MG63 (cell line): ENCODE results near the gene PLCL2. TPM values are rescaled to one million over a fixed set of nuclear protein-coding genes. Genes with fewer than 3 reads are reported as not detected.

Experiments
- DNase-seq: peaks from one replicate; pipeline ENCODE4 v3.0.0-alpha.2; 2020
- H3K27me3 ChIP-seq: fragments of 250-450 bp; sonication (Bioruptor Pico); 2 replicates; pipeline ENCODE4 v1.5.1; 2020; ENCODE audit warnings: mild to moderate bottlenecking, moderate library complexity
- H3K36me3 ChIP-seq: fragments of 250-450 bp; sonication (Bioruptor Pico); 2 replicates; pipeline ENCODE4 v1.5.1; 2020; ENCODE audit warnings: mild to moderate bottlenecking, moderate library complexity
- H3K4me3 ChIP-seq: fragments of 250-450 bp; sonication (Bioruptor Pico); 2 replicates; pipeline ENCODE4 v1.5.1; 2020; ENCODE audit warnings: mild to moderate bottlenecking, moderate library complexity
- H3K9me3 ChIP-seq: fragments of 250-450 bp; sonication (Bioruptor Pico); 2 replicates; pipeline ENCODE4 v1.5.1; 2020; ENCODE audit warnings: mild to moderate bottlenecking, moderate library complexity
- total RNA-seq: library from RNA; depleted of rRNA; stranded (reverse); fragments of >200 nt; shearing (Covaris generic); gene quantifications from 2 replicates; pipeline ENCODE4 v1.2.3, GENCODE V29; 2014; ENCODE audit warnings: low replicate concordance

Gene PLCL2
- total RNA-seq, 1 experiment from 2014 or later, result 6.2 TPM

DNA sequence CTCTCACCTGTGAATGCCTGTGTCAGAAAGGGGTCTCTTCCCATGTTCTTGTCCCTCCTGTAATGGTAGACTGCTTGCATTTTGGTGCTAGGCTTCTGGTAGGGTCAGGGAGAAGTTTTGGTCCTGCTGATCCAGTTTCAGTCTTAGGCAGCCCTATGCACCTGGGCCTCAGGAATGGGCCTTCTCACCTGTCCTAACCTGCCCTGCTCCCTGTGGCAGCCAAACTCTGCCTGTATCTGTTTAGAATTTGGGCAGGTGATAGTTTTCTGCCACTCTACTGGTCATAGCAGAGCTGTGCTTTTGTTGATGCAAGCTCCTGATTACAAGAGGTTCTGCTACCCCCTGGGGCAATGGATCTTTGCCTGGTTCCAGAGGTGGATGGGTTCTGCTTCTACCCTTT, 118.7 kb downstream of the PLCL2 start:
- no peaks in the 10 kb centered on the region for H3K27me3 ChIP-seq
- peaks cover 3% of the 10 kb centered on the region; the same call in 1 of the 2 replicates for H3K9me3 ChIP-seq
- no peak for DNase-seq
- no peak overlapping the region for H3K4me3 ChIP-seq
- no peaks in the 10 kb centered on the region for H3K36me3 ChIP-seq

DNA sequence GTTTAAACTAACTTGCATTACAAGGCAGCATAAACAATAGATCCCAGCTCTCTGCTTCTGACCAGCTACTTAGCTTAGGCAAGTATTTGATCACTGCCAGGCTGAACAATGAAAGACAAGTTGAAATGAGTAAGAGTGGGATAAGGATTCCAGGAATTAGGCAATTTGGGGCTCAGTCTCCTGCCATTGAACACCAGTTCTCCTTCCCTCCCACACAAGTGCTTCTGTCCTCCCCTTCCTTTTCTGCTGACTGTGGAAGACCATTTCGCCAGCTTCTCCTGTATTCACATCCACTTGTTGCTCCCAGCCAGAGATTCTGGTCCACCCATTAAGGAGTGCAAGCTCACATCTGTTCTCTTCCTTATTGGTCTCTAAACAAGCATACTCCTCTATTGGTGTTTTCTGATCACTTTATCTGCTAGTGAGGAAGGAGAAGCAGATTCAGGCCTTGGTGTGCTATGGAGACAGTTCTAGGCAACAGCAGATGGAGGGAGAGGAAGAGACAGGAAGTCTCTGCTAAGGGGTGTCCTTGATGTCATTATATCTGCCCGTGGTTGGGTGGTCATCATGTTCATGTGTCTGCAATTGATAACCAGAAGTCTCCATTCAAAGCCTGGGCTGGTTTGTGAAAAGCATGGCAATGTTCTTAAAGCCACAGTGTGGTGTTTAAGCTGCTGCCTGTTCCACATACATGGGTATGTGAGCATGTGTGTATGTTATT, 121.5 kb downstream of the PLCL2 start:
- H3K4me3 ChIP-seq, result no peak overlapping the region
- no peaks in the 10 kb centered on the region for H3K27me3 ChIP-seq
- no peak for DNase-seq
- no peaks in the 10 kb centered on the region for H3K36me3 ChIP-seq
- H3K9me3 ChIP-seq, result peaks cover 2% of the 10 kb centered on the region; the same call in 1 of the 2 replicates

DNA sequence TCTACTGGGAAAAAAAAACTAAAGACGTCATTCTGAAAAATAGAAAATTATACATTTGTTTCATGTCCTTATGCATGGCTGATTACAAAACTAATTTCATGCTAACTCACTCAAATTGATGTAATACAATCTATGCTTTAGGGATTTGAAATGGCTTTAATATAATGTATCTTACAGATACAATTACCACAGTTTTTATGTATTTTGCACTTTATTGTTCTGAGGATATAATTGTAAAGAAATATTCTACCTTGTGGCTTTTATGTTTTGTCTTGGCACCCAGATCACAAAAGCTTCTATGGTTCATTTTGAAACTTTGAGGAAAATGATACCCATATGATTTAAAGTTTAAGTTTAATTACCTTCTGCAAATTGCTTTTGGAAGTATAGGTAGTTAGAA, 122.5 kb downstream of the PLCL2 start:
- no peaks in the 10 kb centered on the region for H3K9me3 ChIP-seq
- no peaks in the 10 kb centered on the region for H3K27me3 ChIP-seq
- DNase-seq, result no peak
- H3K4me3 ChIP-seq, result no peak overlapping the region
- H3K36me3 ChIP-seq, result no peaks in the 10 kb centered on the region

DNA sequence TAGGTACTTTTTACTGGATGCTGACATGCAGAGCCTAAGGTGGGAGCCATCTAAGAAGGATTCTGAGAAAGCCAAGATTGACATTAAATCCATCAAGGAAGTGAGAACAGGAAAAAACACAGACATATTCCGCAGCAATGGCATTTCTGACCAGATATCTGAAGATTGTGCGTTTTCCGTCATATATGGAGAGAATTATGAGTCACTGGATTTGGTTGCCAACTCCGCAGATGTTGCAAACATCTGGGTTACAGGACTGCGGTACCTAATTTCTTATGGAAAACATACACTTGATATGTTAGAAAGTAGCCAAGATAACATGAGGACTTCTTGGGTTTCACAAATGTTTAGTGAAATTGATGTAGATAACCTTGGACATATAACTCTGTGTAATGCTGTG, 125.1 kb downstream of the PLCL2 start:
- no peaks in the 10 kb centered on the region for H3K36me3 ChIP-seq
- H3K4me3 ChIP-seq, result no peak overlapping the region
- DNase-seq, result no peak
- H3K9me3 ChIP-seq, result no peaks in the 10 kb centered on the region
- H3K27me3 ChIP-seq, result no peaks in the 10 kb centered on the region

DNA sequence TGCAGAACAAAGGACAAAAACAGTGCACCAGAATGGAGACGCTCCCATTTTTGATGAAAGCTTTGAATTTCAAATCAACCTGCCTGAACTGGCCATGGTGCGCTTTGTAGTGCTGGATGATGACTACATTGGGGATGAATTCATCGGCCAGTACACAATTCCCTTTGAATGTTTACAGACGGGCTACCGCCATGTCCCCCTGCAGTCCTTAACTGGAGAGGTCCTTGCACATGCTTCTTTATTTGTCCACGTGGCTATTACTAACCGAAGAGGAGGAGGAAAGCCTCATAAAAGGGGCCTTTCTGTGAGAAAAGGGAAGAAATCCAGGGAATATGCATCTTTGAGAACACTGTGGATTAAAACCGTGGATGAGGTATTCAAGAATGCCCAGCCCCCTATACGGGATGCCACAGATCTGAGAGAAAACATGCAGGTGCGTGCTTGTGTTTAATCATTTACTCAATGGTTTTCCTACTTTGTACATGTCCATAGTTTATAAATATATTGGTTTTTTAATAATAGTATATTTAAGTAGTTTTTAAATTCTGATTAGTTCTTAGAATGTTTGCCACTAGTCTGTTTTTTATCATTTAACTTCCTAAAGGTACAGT, 127.1 kb downstream of the PLCL2 start:
- H3K27me3 ChIP-seq, result no peaks in the 10 kb centered on the region
- no peak for DNase-seq
- H3K9me3 ChIP-seq, result no peaks in the 10 kb centered on the region
- H3K36me3 ChIP-seq, result no peaks in the 10 kb centered on the region
- no peak overlapping the region for H3K4me3 ChIP-seq

DNA sequence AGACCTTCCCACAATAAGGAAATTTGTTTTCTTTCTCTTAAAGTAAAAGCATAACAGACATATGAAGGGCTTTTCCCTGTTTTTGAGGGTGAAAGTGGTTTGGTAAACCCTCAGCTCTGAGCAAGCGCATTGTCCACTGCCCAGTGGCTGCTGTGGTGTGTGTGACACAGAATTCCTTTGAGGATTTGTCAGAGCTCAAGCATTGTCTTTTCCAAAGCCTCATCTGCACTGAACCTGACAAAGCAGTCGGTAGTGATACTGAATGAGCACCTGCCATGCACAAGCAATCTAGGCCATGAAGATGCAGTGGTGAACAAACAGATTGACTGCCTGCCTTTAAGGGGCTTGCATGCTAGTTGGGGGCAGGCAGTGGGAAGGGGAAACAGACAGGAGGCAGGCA, 128.3 kb downstream of the PLCL2 start:
- Histone ChIP-seq H3K27me3 (no peaks in the 10 kb centered on the region), H3K36me3 (no peaks in the 10 kb centered on the region), H3K9me3 (no peaks in the 10 kb centered on the region), H3K4me3 (no peak overlapping the region)
- no peak for DNase-seq

DNA sequence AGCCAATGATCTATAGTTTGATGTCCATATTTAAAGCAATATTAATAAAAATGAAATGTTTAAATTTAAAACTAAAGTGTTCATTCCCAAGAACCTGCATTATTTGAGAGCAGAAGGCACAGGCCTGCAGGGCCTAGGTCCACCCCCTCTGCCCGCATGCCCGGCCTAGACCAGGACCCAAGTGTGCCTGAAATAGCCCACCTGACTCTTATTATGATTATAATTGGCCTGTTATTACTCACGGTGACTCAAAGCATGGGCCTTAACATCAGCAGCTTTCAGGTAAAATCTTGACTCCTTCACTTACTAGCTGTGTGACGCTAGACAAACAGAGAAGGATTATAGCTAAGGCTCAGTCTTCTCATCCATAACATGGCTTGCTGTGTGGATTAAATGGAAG, 128.8 kb downstream of the PLCL2 start:
- DNase-seq, result no peak
- no peak overlapping the region for H3K4me3 ChIP-seq
- no peaks in the 10 kb centered on the region for H3K36me3 ChIP-seq
- no peaks in the 10 kb centered on the region for H3K27me3 ChIP-seq
- H3K9me3 ChIP-seq, result no peaks in the 10 kb centered on the region

DNA sequence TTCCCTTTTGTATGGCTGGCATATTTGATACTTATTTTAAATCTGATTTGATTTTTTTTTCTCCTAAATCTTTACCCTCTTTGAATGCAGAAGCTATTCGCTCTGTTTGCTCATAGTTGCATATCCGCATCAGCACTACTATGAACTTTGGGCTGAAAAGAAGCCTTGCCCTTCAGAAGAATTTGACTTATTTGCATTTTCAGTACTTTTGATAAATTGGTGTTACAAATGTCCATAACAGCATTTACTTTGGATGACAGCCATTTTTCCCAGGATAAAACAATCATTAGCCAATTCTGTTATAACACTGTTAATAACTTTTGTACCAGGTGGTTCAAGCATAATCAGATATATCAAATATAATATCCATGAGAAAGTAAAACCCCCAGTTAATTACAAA, 129.5 kb downstream of the PLCL2 start:
- no peaks in the 10 kb centered on the region for H3K27me3 ChIP-seq
- H3K4me3 ChIP-seq, result no peak overlapping the region
- H3K36me3 ChIP-seq, result no peaks in the 10 kb centered on the region
- no peak for DNase-seq
- no peaks in the 10 kb centered on the region for H3K9me3 ChIP-seq

DNA sequence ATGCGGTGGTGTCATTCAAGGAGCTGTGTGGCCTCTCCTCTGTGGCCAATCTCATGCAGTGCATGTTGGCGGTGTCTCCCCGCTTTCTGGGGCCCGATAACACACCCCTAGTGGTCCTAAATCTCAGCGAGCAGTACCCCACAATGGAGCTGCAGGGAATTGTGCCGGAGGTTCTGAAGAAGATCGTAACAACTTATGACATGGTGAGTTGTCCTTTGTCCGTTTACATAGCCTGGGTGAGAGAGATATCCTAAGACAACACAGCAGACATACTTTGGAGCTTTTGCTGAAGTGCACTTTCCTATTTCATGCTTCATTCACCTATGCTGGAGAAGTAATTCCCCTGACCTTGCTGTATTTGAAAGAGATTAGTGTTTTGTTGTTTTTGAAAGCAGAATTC, 130.0 kb downstream of the PLCL2 start:
- Histone ChIP-seq H3K36me3 (no peaks in the 10 kb centered on the region), H3K4me3 (no peak overlapping the region), H3K9me3 (no peaks in the 10 kb centered on the region), H3K27me3 (no peaks in the 10 kb centered on the region)
- DNase-seq, result no peak

DNA sequence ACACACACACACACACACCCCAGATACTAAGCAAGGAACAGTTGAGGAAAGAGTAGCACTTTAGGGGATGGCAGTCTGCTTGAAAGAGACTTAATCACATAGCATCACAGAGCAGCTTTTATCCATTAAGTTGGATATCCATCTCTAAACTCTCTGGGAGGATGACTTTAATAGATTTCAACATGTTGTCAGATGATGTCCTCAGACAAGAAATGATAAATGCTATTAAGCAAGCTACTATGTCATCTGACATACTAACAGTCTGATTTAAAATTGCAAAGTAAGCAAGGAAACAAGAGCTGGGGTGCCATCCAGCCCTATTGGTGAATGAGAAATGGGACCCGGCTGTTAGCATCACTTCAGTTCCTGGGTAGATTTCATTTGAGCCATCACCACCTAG, 136.9 kb downstream of the PLCL2 start:
- H3K4me3 ChIP-seq, result no peak overlapping the region
- DNase-seq, result no peak
- H3K36me3 ChIP-seq, result no peaks in the 10 kb centered on the region

DNA sequence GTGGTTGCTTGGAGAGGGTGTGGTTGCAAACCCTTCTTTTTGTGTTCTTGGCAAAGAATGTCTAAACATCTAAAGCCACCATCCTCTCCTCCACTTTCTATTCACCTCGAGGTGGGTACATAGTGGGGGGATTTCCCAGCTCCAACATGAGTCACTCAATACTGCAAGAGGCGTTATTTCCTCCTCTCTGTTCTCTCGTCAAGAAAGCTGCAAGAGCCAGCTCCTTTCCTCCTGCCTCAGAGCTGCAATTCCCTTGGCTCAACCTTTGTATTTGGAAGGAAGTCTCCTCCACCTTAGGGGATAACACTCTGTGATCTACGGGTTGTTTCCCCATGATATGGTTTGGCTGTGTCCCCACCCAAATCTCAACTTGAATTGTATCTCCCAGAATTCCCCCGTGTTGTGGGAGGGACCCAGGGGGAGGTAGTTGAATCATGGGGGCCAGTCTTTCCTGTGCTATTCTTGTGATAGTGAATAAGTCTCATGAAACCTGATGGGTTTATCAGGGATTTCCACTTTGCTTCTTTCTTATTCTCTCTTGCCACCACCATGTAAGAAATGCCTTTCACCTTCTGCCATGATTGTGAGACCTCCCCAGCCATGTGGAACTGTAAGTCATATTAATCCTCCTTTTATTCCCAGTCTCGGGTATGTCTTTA, 138.4 kb downstream of the PLCL2 start:
- no peaks in the 10 kb centered on the region for H3K36me3 ChIP-seq
- DNase-seq, result peak; percentile 1
- no peak overlapping the region for H3K4me3 ChIP-seq
- H3K27me3 ChIP-seq, result no peaks in the 10 kb centered on the region
- no peaks in the 10 kb centered on the region for H3K9me3 ChIP-seq

More for the DNA sequence above, 136.9 kb downstream of the PLCL2 start:
- H3K27me3 ChIP-seq, result no peaks in the 10 kb centered on the region
- H3K9me3 ChIP-seq, result no peaks in the 10 kb centered on the region

DNA sequence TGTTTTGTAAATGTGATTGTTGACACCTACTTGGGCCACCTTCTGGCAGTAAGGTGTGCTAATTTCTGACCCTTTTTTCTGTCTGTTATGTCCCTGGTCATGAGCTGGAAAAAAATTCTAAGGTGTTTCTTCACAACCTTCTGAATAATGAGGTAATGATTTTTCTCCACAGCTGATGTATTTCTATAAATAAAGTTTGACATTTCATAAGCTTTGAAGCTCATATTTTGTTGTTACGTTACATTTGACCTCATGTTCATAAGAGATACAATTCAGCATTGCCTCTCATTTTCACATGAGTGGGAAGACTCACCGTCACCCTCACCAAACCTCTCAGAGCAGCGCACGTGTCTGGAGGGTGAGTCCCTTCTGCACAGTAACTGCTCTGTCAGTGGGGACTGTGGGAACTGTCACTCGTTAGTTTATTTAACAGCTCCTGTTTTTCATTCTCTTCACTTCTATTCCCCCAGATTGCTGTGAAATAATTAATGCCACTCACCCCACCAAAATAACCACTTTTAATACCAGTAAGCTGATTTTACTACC, 140.9 kb downstream of the PLCL2 start:
- H3K4me3 ChIP-seq, result no peak overlapping the region
- H3K27me3 ChIP-seq, result no peaks in the 10 kb centered on the region
- H3K36me3 ChIP-seq, result no peaks in the 10 kb centered on the region
- H3K9me3 ChIP-seq, result no peaks in the 10 kb centered on the region
- no peak for DNase-seq

DNA sequence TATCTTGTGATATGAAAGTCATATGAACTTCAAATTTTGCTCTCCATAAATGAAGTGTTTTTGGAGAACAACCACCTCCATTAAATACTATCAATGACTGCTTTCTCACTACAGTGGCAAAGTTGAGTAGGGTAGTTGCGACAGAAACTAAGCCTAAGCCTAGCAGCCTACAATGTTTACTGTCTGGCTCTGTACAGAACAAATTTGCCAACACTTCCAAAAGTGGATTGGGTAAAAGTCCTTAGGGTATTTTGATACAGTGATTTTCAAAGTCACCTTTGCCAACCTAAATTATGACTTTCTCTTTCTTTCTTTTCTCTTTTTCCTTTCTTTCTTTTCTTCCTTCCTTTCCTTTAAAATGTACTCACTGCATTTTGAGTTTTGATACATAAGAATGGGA, 142.6 kb downstream of the PLCL2 start:
- DNase-seq, result no peak
- H3K9me3 ChIP-seq, result no peaks in the 10 kb centered on the region
- no peaks in the 10 kb centered on the region for H3K36me3 ChIP-seq

DNA sequence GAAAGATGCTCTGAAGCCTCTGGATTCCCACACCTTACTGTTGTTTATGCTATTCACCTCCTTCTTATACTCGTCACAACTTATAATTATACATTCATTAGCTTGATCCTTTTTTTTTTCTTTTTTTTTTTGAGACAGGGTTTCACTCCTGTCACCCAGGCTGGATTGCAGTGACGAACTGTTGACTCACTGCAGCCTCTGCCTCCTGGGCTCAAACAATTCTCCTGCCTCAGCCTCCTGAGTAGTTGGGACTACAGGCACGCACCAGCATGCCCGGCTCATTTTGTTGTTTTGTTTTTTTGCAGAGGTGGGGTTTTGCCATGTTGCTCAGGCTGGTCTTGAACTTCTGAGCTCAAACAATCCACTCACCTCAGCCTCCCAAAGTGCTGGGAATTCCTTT, 143.6 kb downstream of the PLCL2 start:
- Histone ChIP-seq H3K36me3 (no peaks in the 10 kb centered on the region), H3K4me3 (no peak overlapping the region), H3K27me3 (no peaks in the 10 kb centered on the region), H3K9me3 (no peaks in the 10 kb centered on the region)
- no peak for DNase-seq

More for the DNA sequence above, 142.6 kb downstream of the PLCL2 start:
- no peaks in the 10 kb centered on the region for H3K27me3 ChIP-seq
- H3K4me3 ChIP-seq, result no peak overlapping the region

DNA sequence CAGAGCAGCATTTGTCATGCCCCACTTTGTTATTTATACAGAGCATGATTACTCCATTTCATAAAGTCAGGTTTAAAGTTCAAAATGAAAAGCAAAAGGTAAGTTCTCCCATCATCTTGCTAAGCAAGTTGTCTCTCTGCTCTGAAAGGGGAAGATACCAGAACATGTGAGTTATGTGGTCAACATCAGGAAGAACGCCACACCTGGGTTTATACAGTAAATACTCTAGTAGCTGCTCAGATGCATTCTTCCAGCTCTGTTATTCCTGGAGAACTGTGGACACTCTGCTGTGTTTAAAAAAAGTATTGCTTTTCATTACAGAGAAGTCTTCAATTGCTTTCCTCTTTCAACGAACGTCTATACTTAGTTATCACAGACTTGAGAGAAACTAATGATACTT, 145.7 kb downstream of the PLCL2 start:
- no peaks in the 10 kb centered on the region for H3K27me3 ChIP-seq
- H3K36me3 ChIP-seq, result no peaks in the 10 kb centered on the region
- H3K4me3 ChIP-seq, result no peak overlapping the region
- DNase-seq, result no peak
- H3K9me3 ChIP-seq, result no peaks in the 10 kb centered on the region

DNA sequence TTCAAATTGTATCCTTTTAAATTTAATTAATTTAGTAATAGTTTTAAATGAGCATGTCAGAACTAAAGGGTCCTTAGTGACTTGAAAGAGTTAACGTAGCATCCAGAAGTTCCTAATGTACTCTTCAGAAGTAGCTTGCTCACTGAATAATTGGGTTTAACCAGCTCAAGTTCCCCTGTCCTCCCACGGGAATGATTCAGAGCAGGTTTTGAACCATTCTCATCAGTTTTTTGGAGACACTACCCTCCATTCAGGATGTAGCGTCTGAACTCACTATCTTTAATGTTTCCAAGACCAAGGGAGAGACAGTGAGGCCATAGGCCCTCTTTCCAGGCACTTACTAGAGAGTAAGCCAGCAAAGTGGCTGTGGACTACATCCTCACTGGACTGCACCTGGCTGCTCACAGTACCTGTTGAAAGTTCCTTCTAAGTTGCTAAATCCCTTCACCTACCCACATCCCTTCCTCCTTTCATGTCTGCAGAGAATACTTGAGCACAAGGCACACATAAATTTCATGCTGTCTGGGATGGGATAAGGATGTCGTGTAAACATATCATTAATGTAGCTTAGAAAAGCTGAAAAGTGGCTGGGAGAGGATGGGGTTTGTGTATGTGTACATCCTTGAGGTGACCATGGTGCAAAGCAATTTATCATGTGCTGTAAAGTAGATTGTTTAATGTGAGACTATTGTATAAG, 146.3 kb downstream of the PLCL2 start:
- Histone ChIP-seq H3K9me3 (no peaks in the 10 kb centered on the region), H3K4me3 (no peak overlapping the region), H3K27me3 (no peaks in the 10 kb centered on the region), H3K36me3 (no peaks in the 10 kb centered on the region)
- DNase-seq, result no peak

DNA sequence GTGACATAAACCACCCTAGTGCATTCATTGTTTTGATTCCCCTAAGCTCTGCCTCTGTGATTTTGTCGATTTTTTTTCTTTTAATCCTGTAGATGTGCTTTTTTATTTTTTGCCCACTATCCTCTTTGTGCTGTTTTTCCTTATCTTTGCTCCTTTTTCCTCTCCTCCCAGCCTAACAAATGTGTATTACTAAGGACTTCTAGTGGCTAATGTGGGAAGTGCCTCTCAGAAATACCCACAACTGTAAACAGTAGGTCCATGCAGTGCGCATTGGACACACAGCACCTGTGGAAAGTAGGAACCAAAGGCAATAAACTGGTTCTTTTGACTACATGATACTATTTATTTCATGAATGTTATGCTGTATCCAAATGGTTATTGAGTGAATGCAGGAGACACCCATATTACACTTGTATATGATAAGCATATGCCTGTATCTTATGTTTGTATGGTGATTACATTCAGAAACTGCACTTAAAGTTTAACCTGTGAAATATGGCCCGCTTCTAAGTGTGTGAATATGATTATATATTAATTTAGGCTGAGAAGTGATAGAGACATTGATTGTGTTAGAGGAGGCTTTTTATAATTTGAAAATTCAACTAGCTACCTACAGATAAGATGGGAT, 147.8 kb downstream of the PLCL2 start:
- Histone ChIP-seq H3K4me3 (no peak overlapping the region), H3K36me3 (no peaks in the 10 kb centered on the region), H3K9me3 (no peaks in the 10 kb centered on the region), H3K27me3 (no peaks in the 10 kb centered on the region)
- DNase-seq, result no peak
